Muscle layer of colon (tissue), 2 donors: ENCODE measurements around the gene KRTAP10-3.
"Not testable (repeated sequence)": the region's sequence is repeated elsewhere in the genome, so short reads cannot be mapped to it uniquely, and the experiment has no call there.

Source experiments
- H3K27ac ChIP-seq: one replicate; pipeline ENCODE4 v1.7.0; 2013; ENCODE audit warnings: low read depth, mild to moderate bottlenecking, low read length, moderate library complexity
- H3K27me3 ChIP-seq, 2 donors: one replicate each; pipeline ENCODE4 v1.7.0; 2013; ENCODE audit warnings: low read length in 2 of 2, mild to moderate bottlenecking in 2 of 2; ENCODE audit not compliant: insufficient read depth in 2 of 2, control insufficient read depth in 1 of 2
- H3K36me3 ChIP-seq: one replicate; pipeline ENCODE4 v1.7.0; 2013; ENCODE audit warnings: mild to moderate bottlenecking, low read length; ENCODE audit not compliant: insufficient read depth
- H3K4me1 ChIP-seq: one replicate; pipeline ENCODE4 v1.7.0; 2013; ENCODE audit warnings: mild to moderate bottlenecking, low read length; ENCODE audit not compliant: insufficient read depth
- H3K4me3 ChIP-seq, 2 donors: one replicate each; pipeline ENCODE4 v1.7.0; 2013; ENCODE audit warnings: low read length in 2 of 2, low read depth in 1 of 2, mild to moderate bottlenecking in 1 of 2, moderate library complexity in 1 of 2
- H3K9ac ChIP-seq: one replicate; pipeline ENCODE4 v1.7.0; 2013; ENCODE audit warnings: low read length
- H3K9me3 ChIP-seq: one replicate; pipeline ENCODE4 v1.7.0; 2013; ENCODE audit warnings: mild to moderate bottlenecking, low read length
- donor health status: abdominal sarcoma.
- donor health status: Adenocarcinoma of cecum.

KRTAP10-3 gene

GRCh38 chr21:44574457-44575306 lies 16.1 kb upstream of the KRTAP10-3 start:
- Histone ChIP-seq H3K27me3 (peaks cover 0 to 7% of the 10 kb centered on the region in 2 donors), H3K36me3 (no peaks in the 10 kb centered on the region), H3K4me1 (no peaks in the 10 kb centered on the region), H3K9ac (no peak overlapping the region), H3K9me3 (no peaks in the 10 kb centered on the region), H3K4me3 (no peak overlapping the region), H3K27ac (no peak overlapping the region)

GRCh38 chr21:44573630-44574456 lies 15.2 kb upstream of the KRTAP10-3 start, which contains the start of gene KRTAP10-4:
TSS of gene KRTAP10-4 (plus strand) at chr21:44573729. CDS start at chr21:44573759, 30 bp downstream.
- H3K27me3 ChIP-seq, H3K9me3 ChIP-seq, H3K27ac ChIP-seq, H3K9ac ChIP-seq, H3K4me3 ChIP-seq, H3K4me1 ChIP-seq, H3K36me3 ChIP-seq: not testable (repeated sequence)

GRCh38 chr21:44572959-44573583 lies 14.5 kb upstream of the KRTAP10-3 start:
- no peaks in the 10 kb centered on the region for H3K9me3 ChIP-seq
- H3K4me3 ChIP-seq, result no peak overlapping the region
- H3K36me3 ChIP-seq, result no peaks in the 10 kb centered on the region
- H3K9ac ChIP-seq, result no peak overlapping the region
- H3K27me3 ChIP-seq, result no peaks in the 10 kb centered on the region
- no peaks in the 10 kb centered on the region for H3K4me1 ChIP-seq
- H3K27ac ChIP-seq, result no peak overlapping the region

GRCh38 chr21:44571844-44572782 lies 13.5 kb upstream of the KRTAP10-3 start:
- no peaks in the 10 kb centered on the region for H3K36me3 ChIP-seq
- H3K27ac ChIP-seq, result no peak overlapping the region
- H3K27me3 ChIP-seq, result no peaks in the 10 kb centered on the region

GRCh38 chr21:44571296-44571695 lies 12.7 kb upstream of the KRTAP10-3 start:
- Histone ChIP-seq H3K9me3 (no peaks in the 10 kb centered on the region), H3K4me3 (no peak overlapping the region), H3K27me3 (no peaks in the 10 kb centered on the region), H3K4me1 (no peaks in the 10 kb centered on the region), H3K27ac (no peak overlapping the region), H3K9ac (no peak overlapping the region), H3K36me3 (no peaks in the 10 kb centered on the region)

More at GRCh38 chr21:44571844-44572782, 13.5 kb upstream of the KRTAP10-3 start:
- H3K4me1 ChIP-seq, result no peaks in the 10 kb centered on the region
- no peak overlapping the region for H3K9ac ChIP-seq
- H3K4me3 ChIP-seq, result no peak overlapping the region
- no peaks in the 10 kb centered on the region for H3K9me3 ChIP-seq

- Histone ChIP-seq H3K27me3 (no peaks in the 10 kb centered on the region), H3K36me3 (no peaks in the 10 kb centered on the region), H3K27ac (no peak overlapping the region), H3K4me3 (no peak overlapping the region), H3K4me1 (no peaks in the 10 kb centered on the region), H3K9ac (no peak overlapping the region), H3K9me3 (no peaks in the 10 kb centered on the region)
These were observed 11.4 kb upstream of the KRTAP10-3 start for GRCh38 chr21:44569861-44570517.

- no peaks in the 10 kb centered on the region for H3K36me3 ChIP-seq
- H3K27me3 ChIP-seq, result no peaks in the 10 kb centered on the region
- no peak overlapping the region for H3K27ac ChIP-seq
- H3K9me3 ChIP-seq, result peaks cover under 1% of the 10 kb centered on the region
- no peak overlapping the region for H3K9ac ChIP-seq
- no peaks in the 10 kb centered on the region for H3K4me1 ChIP-seq
- H3K4me3 ChIP-seq, result no peak overlapping the region
These were observed 10.3 kb upstream of the KRTAP10-3 start for GRCh38 chr21:44568667-44569556.

- no peaks in the 10 kb centered on the region for H3K36me3 ChIP-seq
- H3K4me1 ChIP-seq, result no peaks in the 10 kb centered on the region
- no peak overlapping the region for H3K9ac ChIP-seq
- H3K4me3 ChIP-seq, result no peak overlapping the region
- H3K27ac ChIP-seq, result no peak overlapping the region
- no peaks in the 10 kb centered on the region for H3K27me3 ChIP-seq
- H3K9me3 ChIP-seq, result peaks cover 3% of the 10 kb centered on the region
These were observed 9.7 kb upstream of the KRTAP10-3 start for GRCh38 chr21:44568261-44568660.

- Histone ChIP-seq H3K9ac (no peak overlapping the region), H3K27me3 (no peaks in the 10 kb centered on the region), H3K9me3 (peaks cover 3% of the 10 kb centered on the region), H3K36me3 (no peaks in the 10 kb centered on the region), H3K27ac (no peak overlapping the region), H3K4me1 (no peaks in the 10 kb centered on the region), H3K4me3 (no peak overlapping the region)
These were observed 9.0 kb upstream of the KRTAP10-3 start for GRCh38 chr21:44567481-44568171.
